SK-N-MC (cell line): ENCODE measurements around the gene ASTN2.

ENCODE experiments used
- EZH2 ChIP-seq: fragments of 200-600 bp; sonication (generic); IDR thresholded peaks from one replicate; pipeline ENCODE4 v1.6.1; 2017; ENCODE audit warnings: antibody characterized with exemption
- POLR2AphosphoS5 ChIP-seq: IDR thresholded peaks from 2 replicates; pipeline ENCODE4 v1.6.1; 2012; ENCODE audit warnings: mild to moderate bottlenecking, low read depth, low read length, borderline replicate concordance

DNA sequence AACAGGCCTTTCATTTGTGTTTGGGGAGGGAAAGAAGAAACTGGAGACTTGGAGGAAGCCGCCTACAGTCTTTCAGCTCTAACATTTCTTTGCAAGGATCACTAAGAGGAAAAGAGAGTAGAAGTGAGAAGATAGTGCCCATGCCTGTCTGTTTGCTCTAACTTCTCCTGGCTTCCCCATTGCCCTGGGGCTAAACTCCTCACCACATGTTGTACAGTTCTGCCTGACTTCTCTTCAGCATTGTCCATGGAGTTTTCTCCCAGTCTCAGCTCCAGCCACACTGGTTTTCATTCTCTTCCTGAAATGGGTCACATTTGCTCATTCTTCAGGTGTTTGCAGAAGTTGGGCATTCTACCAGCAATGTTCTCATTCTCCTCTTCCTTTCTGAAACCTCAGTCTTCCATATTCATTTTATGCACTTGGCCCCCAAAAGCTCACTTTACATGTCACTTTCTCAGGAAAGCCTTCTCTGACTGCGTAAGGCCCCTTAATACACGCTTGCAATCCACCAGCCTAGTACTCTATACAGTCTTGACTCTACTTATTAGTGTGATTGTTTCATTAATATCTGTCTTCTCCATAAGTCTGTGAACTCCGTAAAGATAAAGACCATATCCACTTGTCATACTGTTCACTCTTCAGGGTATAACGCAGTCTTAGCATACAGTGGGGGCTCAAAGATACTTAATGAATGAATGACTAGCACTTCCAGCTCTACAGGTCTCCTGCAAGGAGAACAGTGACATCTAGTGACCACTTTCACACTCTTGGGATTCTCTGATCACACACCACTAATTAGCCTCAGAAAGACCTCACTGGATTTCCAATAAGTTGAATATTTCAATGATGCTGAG is 768.0 kb downstream of the ASTN2 start:
- TF ChIP-seq POLR2AphosphoS5 (no peak), EZH2 (no peak)
